AG09309 (cell line): ENCODE data around the gene ZNF500.

Source experiments
- DNase-seq: peaks from one replicate; pipeline ENCODE4 v3.0.0-alpha.2; 2010; ENCODE audit warnings: low read depth
- H3K4me3 ChIP-seq: 2 replicates; pipeline ENCODE4 v1.5.1; 2011; ENCODE audit warnings: mild to moderate bottlenecking, low read depth, low read length, moderate library complexity; ENCODE audit not compliant: control insufficient read depth
- CTCF ChIP-seq: IDR thresholded peaks from 2 replicates; pipeline ENCODE4 v1.5.1; 2011; ENCODE audit warnings: mild to moderate bottlenecking, low read depth, low read length, inconsistent platforms; ENCODE audit not compliant: insufficient read depth, control insufficient read depth; ENCODE audit errors: missing control alignments

Gene ZNF500

GRCh38 chr16:4726616-4727015, 40.3 kb downstream of the ZNF500 start:
- no peak overlapping the region for H3K4me3 ChIP-seq
- no peak for TF ChIP-seq CTCF
- DNase-seq, result no peak

GRCh38 chr16:4724661-4725270, 42.2 kb downstream of the ZNF500 start:
- no peak for DNase-seq
- no peak overlapping the region for H3K4me3 ChIP-seq
- no peak for TF ChIP-seq CTCF

- DNase-seq, result no peak
- TF ChIP-seq CTCF, result no peak
- H3K4me3 ChIP-seq, result no peak overlapping the region
These were observed 43.7 kb downstream of the ZNF500 start for GRCh38 chr16:4723071-4723767.

- DNase-seq, result no peak
- no peak overlapping the region for H3K4me3 ChIP-seq
- no peak for TF ChIP-seq CTCF
These were observed 48.5 kb downstream of the ZNF500 start for GRCh38 chr16:4718466-4718865.

GRCh38 chr16:4714996-4715395, 52.0 kb downstream of the ZNF500 start:
- no peak for TF ChIP-seq CTCF
- no peak overlapping the region for H3K4me3 ChIP-seq
- no peak for DNase-seq

GRCh38 chr16:4713663-4714501, 53.1 kb downstream of the ZNF500 start:
- no peak overlapping the region for H3K4me3 ChIP-seq
- TF ChIP-seq CTCF, result no peak
- no peak for DNase-seq
